Embryonic facial prominence (tissue), 1 donor: ENCODE data around the gene REX1BD.
A peak's percentile ranks its signal among the peaks of the same experiment; 100 is the strongest.
"Not testable (repeated sequence)": the region's sequence is repeated elsewhere in the genome, so short reads cannot be mapped to it uniquely, and the experiment has no call there.

Experiments
- DNase-seq: peaks from one replicate; pipeline ENCODE4 v3.0.0-alpha.2; 2016; ENCODE audit errors: extremely low spot score

Gene REX1BD

GRCh38 chr19:18577365-18577914, 11.2 kb upstream of the REX1BD start:
- no peak for DNase-seq

GRCh38 chr19:18580311-18580710, 8.3 kb upstream of the REX1BD start:
- no peak for DNase-seq

GRCh38 chr19:18586306-18586705, 2.3 kb upstream of the REX1BD start:
- no peak for DNase-seq

GRCh38 chr19:18587561-18587960, 1.0 kb upstream of the REX1BD start:
- DNase-seq: no peak

- DNase-seq: no peak
Observed at GRCh38 chr19:18587962-18588610, 512 bp upstream of the REX1BD start.

GRCh38 chr19:18589380-18590272, 1.0 kb downstream of the REX1BD start:
- DNase-seq: peak; percentile 81

GRCh38 chr19:18590273-18591272, 2.0 kb downstream of the REX1BD start:
- peak; percentile 75 for DNase-seq

GRCh38 chr19:18591735-18592385, 3.3 kb downstream of the REX1BD start:
- no peak for DNase-seq

GRCh38 chr19:18592732-18593131, 4.1 kb downstream of the REX1BD start:
- not testable (repeated sequence) for DNase-seq

GRCh38 chr19:18593367-18594095, 4.9 kb downstream of the REX1BD start:
- no peak for DNase-seq

GRCh38 chr19:18594096-18594823, 5.7 kb downstream of the REX1BD start:
- DNase-seq: no peak

- DNase-seq: no peak
Observed at GRCh38 chr19:18594824-18595373, 6.3 kb downstream of the REX1BD start.

GRCh38 chr19:18595475-18595874, 6.9 kb downstream of the REX1BD start:
- no peak for DNase-seq

- DNase-seq: no peak
Observed at GRCh38 chr19:18596752-18597157, 8.2 kb downstream of the REX1BD start.

- DNase-seq: no peak
Observed at GRCh38 chr19:18597809-18598660, 9.4 kb downstream of the REX1BD start.

- no peak for DNase-seq
Observed at GRCh38 chr19:18599485-18599884, 10.9 kb downstream of the REX1BD start.

- not testable (repeated sequence) for DNase-seq
Observed at GRCh38 chr19:18600692-18601397, 12.2 kb downstream of the REX1BD start.

- no peak for DNase-seq
Observed at GRCh38 chr19:18601875-18602274, 13.3 kb downstream of the REX1BD start.
